DND-41 (cell line): Measurements from ENCODE around the gene KNTC1.
"Not testable (repeated sequence)": the region's sequence is repeated elsewhere in the genome, so short reads cannot be mapped to it uniquely, and the experiment has no call there.

ENCODE experiments used
- ATAC-seq: fragments of 200-7000 bp; cut with Tn5 transposase; 3 replicates; pipeline ENCODE4 v1.9.1; 2021; ENCODE audit warnings: low read depth; ENCODE audit not compliant: insufficient read depth
- DNase-seq: peaks from one replicate; pipeline ENCODE4 v3.0.0-alpha.2; 2020
- H2AFZ ChIP-seq: 2 replicates; pipeline ENCODE4 v1.6.0; 2012; ENCODE audit warnings: low read depth, low read length
- H3K27ac ChIP-seq: 2 replicates; pipeline ENCODE4 v1.5.1; 2012; ENCODE audit warnings: low read length, inconsistent platforms
- H3K27me3 ChIP-seq: fragments of 200-600 bp; sonication (generic); 2 replicates; pipeline ENCODE4 v1.6.0; 2012; ENCODE audit warnings: low read length, mild to moderate bottlenecking, inconsistent platforms; ENCODE audit not compliant: insufficient read depth, poor library complexity
- H3K36me3 ChIP-seq: 2 replicates; pipeline ENCODE4 v1.5.1; 2012; ENCODE audit warnings: low read length, inconsistent platforms; ENCODE audit not compliant: insufficient read depth
- H3K4me1 ChIP-seq: 2 replicates; pipeline ENCODE4 v1.5.1; 2012; ENCODE audit warnings: mild to moderate bottlenecking, low read length; ENCODE audit not compliant: insufficient read depth
- H3K4me2 ChIP-seq: 2 replicates; pipeline ENCODE4 v1.6.0; 2012; ENCODE audit warnings: mild to moderate bottlenecking, moderate library complexity, low read length, inconsistent platforms; ENCODE audit not compliant: insufficient read depth
- H3K4me3 ChIP-seq, 2 experiments: fragments of 200-600 bp in 1 of 2; shearing (Covaris generic) in 1 of 2; 2 replicates each; pipeline ENCODE4 v1.5.1; 2012 to 2016; ENCODE audit warnings: inconsistent platforms in 2 of 2, low read length in 2 of 2, mild to moderate bottlenecking in 2 of 2, low read depth in 1 of 2, moderate library complexity in 1 of 2
- H3K79me2 ChIP-seq: 2 replicates; pipeline ENCODE4 v1.6.0; 2012; ENCODE audit warnings: low read length, inconsistent platforms; ENCODE audit not compliant: insufficient read depth
- H3K9ac ChIP-seq: 2 replicates; pipeline ENCODE4 v1.6.0; 2012; ENCODE audit warnings: low read depth, mild to moderate bottlenecking, inconsistent platforms, low read length, moderate library complexity
- H3K9me3 ChIP-seq: 2 replicates; pipeline ENCODE4 v1.5.1; 2012; ENCODE audit warnings: low read length, moderate library complexity, mild to moderate bottlenecking, inconsistent platforms; ENCODE audit not compliant: insufficient read depth, severe bottlenecking
- H4K20me1 ChIP-seq: 2 replicates; pipeline ENCODE4 v1.6.0; 2012; ENCODE audit warnings: low read length; ENCODE audit not compliant: insufficient read depth
- EZH2 ChIP-seq: IDR thresholded peaks from 3 replicates; pipeline ENCODE4 v1.6.1; 2012; ENCODE audit warnings: borderline replicate concordance, low read depth, mild to moderate bottlenecking, moderate library complexity, low read length, inconsistent platforms; ENCODE audit not compliant: severe bottlenecking
- TF ChIP-seq, protein P1 (sequence below): IDR thresholded peaks from 2 replicates; pipeline ENCODE4 v1.5.1; 2012; ENCODE audit warnings: borderline replicate concordance, low read length, moderate library complexity, mild to moderate bottlenecking; ENCODE audit not compliant: poor library complexity, severe bottlenecking; ENCODE audit errors: extremely low read depth

KNTC1 gene

DNA sequence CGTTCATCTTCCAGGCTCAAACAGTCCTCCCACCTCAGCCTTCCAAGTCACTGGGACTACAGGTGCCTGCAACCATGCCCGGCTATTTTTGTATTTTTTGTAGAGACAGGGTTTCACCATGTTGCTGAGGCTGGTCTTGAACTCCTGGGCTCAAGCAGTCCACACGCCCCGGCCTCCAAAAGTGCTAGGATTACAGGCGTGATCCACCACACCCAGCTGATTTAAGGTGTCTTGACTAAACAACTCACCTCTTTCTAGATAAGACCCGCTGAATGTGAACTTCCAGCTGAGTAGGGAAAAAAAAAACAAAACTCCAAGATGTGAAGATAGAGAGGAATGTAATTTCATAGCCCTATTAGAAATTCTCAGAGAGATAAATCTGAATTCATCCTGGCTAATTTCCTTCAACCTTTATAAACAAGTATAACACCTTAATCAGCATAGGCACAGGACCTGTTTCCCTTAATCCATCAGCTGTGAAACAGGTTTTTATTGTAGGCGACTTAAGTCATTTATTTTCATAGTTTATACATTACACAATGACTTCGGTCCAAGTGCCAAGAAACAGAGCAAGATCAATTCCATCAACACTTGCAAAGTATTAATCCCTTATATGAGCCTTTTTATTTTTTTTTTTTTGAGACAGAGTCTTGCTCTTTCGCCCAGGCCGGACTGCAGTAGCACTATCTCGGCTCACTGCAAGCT is 124.6 kb downstream of the KNTC1 start:
- no peak for ATAC-seq
- TF ChIP-seq, protein P1, sequence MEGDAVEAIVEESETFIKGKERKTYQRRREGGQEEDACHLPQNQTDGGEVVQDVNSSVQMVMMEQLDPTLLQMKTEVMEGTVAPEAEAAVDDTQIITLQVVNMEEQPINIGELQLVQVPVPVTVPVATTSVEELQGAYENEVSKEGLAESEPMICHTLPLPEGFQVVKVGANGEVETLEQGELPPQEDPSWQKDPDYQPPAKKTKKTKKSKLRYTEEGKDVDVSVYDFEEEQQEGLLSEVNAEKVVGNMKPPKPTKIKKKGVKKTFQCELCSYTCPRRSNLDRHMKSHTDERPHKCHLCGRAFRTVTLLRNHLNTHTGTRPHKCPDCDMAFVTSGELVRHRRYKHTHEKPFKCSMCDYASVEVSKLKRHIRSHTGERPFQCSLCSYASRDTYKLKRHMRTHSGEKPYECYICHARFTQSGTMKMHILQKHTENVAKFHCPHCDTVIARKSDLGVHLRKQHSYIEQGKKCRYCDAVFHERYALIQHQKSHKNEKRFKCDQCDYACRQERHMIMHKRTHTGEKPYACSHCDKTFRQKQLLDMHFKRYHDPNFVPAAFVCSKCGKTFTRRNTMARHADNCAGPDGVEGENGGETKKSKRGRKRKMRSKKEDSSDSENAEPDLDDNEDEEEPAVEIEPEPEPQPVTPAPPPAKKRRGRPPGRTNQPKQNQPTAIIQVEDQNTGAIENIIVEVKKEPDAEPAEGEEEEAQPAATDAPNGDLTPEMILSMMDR, result no peak
- TF ChIP-seq EZH2, result no peak

DNA sequence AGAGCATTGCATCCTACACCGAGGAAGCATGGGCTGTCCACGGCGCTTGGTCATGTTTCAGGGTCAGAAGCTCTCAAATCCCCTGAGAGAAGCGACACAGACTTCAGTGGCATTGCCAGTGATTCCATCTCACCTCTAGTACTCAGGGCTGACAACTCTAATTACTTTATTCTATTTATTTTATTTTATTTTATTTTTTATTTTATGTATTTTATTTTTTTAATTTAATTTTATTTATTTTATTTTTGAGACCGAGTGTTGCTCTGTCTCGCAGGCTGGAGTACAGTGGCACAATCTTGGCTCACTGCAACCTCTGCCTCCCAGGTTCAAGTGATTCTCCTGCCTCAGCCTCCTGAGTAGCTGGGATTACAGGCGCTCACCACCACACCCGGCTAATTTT is 126.2 kb downstream of the KNTC1 start:
- not testable (repeated sequence) for H3K4me3 ChIP-seq, H3K27me3 ChIP-seq, H3K4me2 ChIP-seq, H4K20me1 ChIP-seq, H3K79me2 ChIP-seq, H3K36me3 ChIP-seq, H3K9ac ChIP-seq, H3K27ac ChIP-seq, H2AFZ ChIP-seq, DNase-seq, H3K9me3 ChIP-seq, ATAC-seq, H3K4me1 ChIP-seq

More for the DNA sequence above, 124.6 kb downstream of the KNTC1 start:
- DNase-seq, result no peak
- Histone ChIP-seq H4K20me1 (no peaks in the 10 kb centered on the region), H2AFZ (no peak overlapping the region), H3K79me2 (no peaks in the 10 kb centered on the region), H3K4me1 (no peaks in the 10 kb centered on the region), H3K4me2 (no peak overlapping the region), H3K36me3 (no peaks in the 10 kb centered on the region), H3K27ac (no peak overlapping the region), H3K4me3 (no peak overlapping the region), H3K9me3 (no peaks in the 10 kb centered on the region), H3K27me3 (no peaks in the 10 kb centered on the region), H3K9ac (no peak overlapping the region)

DNA sequence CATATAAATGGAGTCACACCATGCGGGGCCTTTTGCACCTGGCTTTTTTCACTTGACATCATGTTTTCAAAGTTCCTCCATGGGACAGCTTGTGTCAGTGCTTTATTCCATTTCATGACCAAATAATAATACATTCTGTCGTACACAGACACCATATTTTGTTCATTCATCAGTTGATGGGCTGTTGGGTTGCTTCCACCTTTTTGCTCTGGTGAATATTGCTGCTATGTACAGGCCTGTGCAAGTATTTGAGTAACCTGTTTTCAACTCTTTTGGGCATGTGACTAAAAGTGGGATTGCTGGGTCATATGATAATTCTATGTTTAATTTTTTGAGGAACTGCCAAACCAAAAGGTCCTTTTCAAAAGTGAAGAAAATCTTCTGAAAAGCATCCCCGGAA is 129.2 kb downstream of the KNTC1 start:
- Histone ChIP-seq H3K4me2 (no peak overlapping the region), H3K9ac (no peak overlapping the region), H3K79me2 (no peaks in the 10 kb centered on the region), H2AFZ (no peak overlapping the region), H3K36me3 (no peaks in the 10 kb centered on the region), H4K20me1 (no peaks in the 10 kb centered on the region), H3K4me1 (no peaks in the 10 kb centered on the region), H3K9me3 (no peaks in the 10 kb centered on the region), H3K4me3 (no peak overlapping the region), H3K27me3 (no peaks in the 10 kb centered on the region), H3K27ac (no peak overlapping the region)
- no peak for DNase-seq
- TF ChIP-seq, protein P1, result no peak
- TF ChIP-seq EZH2, result no peak
- no peak for ATAC-seq

DNA sequence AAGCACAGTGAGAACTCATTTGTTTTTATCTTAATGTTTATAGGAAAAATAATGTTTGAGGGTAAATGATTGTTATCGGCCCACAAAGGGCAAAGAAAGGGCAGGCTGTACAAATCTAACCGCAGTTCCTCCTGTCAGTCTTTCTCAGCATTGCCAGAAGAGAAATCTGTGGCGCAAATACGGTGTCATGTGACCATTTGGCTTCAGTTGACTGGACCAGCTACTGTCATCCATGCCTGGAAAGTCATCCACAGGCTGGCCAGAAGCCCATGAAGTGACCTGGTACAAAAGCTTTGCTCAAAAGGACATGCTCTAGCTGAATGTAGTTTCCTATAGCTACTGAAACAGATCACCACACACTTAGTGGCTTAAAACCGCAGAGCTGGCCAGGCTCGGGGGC is 132.5 kb downstream of the KNTC1 start:
- H3K36me3 ChIP-seq, result no peaks in the 10 kb centered on the region
- no peak for DNase-seq

More for the DNA sequence above, 132.5 kb downstream of the KNTC1 start:
- no peak overlapping the region for H3K4me2 ChIP-seq
- no peak overlapping the region for H2AFZ ChIP-seq
- H3K4me3 ChIP-seq, result no peak overlapping the region
- no peaks in the 10 kb centered on the region for H3K79me2 ChIP-seq
- H3K4me1 ChIP-seq, result no peaks in the 10 kb centered on the region
- H3K9me3 ChIP-seq, result no peaks in the 10 kb centered on the region
- ATAC-seq, result no peak
- TF ChIP-seq EZH2, result no peak
- TF ChIP-seq, protein P1, result no peak
- no peak overlapping the region for H3K27ac ChIP-seq
- no peaks in the 10 kb centered on the region for H3K27me3 ChIP-seq
- no peak overlapping the region for H3K9ac ChIP-seq
- H4K20me1 ChIP-seq, result no peaks in the 10 kb centered on the region
